ENCODE data around the gene AUTS2. TPM values are rescaled to one million over a fixed set of nuclear protein-coding genes. Genes with fewer than 3 reads are reported as not detected.

Gene AUTS2
- total RNA-seq, 1 experiment from 2014 or later = 2.5 TPM

GRCh38 chr7:70781922-70782311, 1183.6 kb downstream of the AUTS2 start:
- CTCF ChIA-PET = no interaction called here
- H3K9me3 ChIP-seq (ENCODE audit: control insufficient read depth, insufficient read depth, low read depth, low read length) = no peaks in the 10 kb centered on the region
- TF ChIP-seq REST (IDR thresholded peaks at IDR 0.05; ENCODE audit: insufficient read depth in 1 of 2, low read depth in 2 of 2, low read length in 1 of 2) (no peak), POLR2AphosphoS5 (IDR thresholded peaks at IDR 0.05; ENCODE audit: low read depth, low read length) (no peak), TCF7L2 (IDR thresholded peaks at IDR 0.05; ENCODE audit: low read depth, low read length) (no peak), CTCF (IDR thresholded peaks at IDR 0.05) (no peak), SIN3A (IDR thresholded peaks at IDR 0.05; ENCODE audit: borderline replicate concordance, insufficient read depth, low read depth, low read length) (no peak)
- no peaks in the 10 kb centered on the region for H3K27me3 ChIP-seq (ENCODE audit: control insufficient read depth, insufficient read depth, low read length)
- in situ Hi-C loops (cut with HindIII; ENCODE audit: low pct_unique_long_range_greater_than_20kb, low sequenced_read_pairs) = no loop called here
- intact Hi-C loops (cut with micrococcal nuclease; ENCODE audit: unreplicated experiment) = no loop called here
- POLR2A ChIA-PET = no interaction called here
- no peak for DNase-seq (ENCODE audit: low read depth, low spot score)
- no peak overlapping the region for H3K27ac ChIP-seq (ENCODE audit: low read length)
- no peak overlapping the region for H3K4me3 ChIP-seq (ENCODE audit: low read depth in 2 of 2, low read length in 2 of 2)
- no peak for ATAC-seq
- no TSS peak for BruUV-seq (replicated peaks)
- no peaks in the 10 kb centered on the region for H3K4me1 ChIP-seq (ENCODE audit: control insufficient read depth, insufficient read depth, low read length)
- H3K36me3 ChIP-seq (ENCODE audit: control insufficient read depth, insufficient read depth, low read length) = no peaks in the 10 kb centered on the region

- H3K4me3 ChIP-seq (ENCODE audit: low read depth in 2 of 2, low read length in 2 of 2) = no peak overlapping the region
- H3K27ac ChIP-seq (ENCODE audit: low read length) = no peak overlapping the region
- ChIA-PET CTCF (no interaction called here), POLR2A (no interaction called here)
- H3K9me3 ChIP-seq (ENCODE audit: control insufficient read depth, insufficient read depth, low read depth, low read length) = no peaks in the 10 kb centered on the region
- in situ Hi-C loops (cut with HindIII; ENCODE audit: low pct_unique_long_range_greater_than_20kb, low sequenced_read_pairs) = no loop called here
- H3K27me3 ChIP-seq (ENCODE audit: control insufficient read depth, insufficient read depth, low read length) = no peaks in the 10 kb centered on the region
- DNase-seq (ENCODE audit: low read depth, low spot score) = no peak
- TF ChIP-seq CTCF (IDR thresholded peaks at IDR 0.05) = no peak
- TF ChIP-seq SIN3A (IDR thresholded peaks at IDR 0.05; ENCODE audit: borderline replicate concordance, insufficient read depth, low read depth, low read length) = no peak
- no peak for TF ChIP-seq POLR2AphosphoS5 (IDR thresholded peaks at IDR 0.05; ENCODE audit: low read depth, low read length)
- TF ChIP-seq REST (IDR thresholded peaks at IDR 0.05; ENCODE audit: insufficient read depth in 1 of 2, low read depth in 2 of 2, low read length in 1 of 2) = no peak
- TF ChIP-seq TCF7L2 (IDR thresholded peaks at IDR 0.05; ENCODE audit: low read depth, low read length) = no peak
- H3K36me3 ChIP-seq (ENCODE audit: control insufficient read depth, insufficient read depth, low read length) = no peaks in the 10 kb centered on the region
- no peak for ATAC-seq
- no peaks in the 10 kb centered on the region for H3K4me1 ChIP-seq (ENCODE audit: control insufficient read depth, insufficient read depth, low read length)
- intact Hi-C loops (cut with micrococcal nuclease; ENCODE audit: unreplicated experiment) = no loop called here
- BruUV-seq (replicated peaks) = no TSS peak
Measured at GRCh38 chr7:70782796-70783195, 1184.5 kb downstream of the AUTS2 start.

Measured in Panc1 (cell line).